Fibroblast of villous mesenchyme (primary cell): ENCODE results near the gene PRKD2. TPM values are rescaled to one million over a fixed set of nuclear protein-coding genes. Genes with fewer than 3 reads are reported as not detected.
"Not testable (repeated sequence)": the region's sequence is repeated elsewhere in the genome, so short reads cannot be mapped to it uniquely, and the experiment has no call there.

Source experiments
- DNase-seq: peaks from one replicate; pipeline ENCODE4 v3.0.0-alpha.2; 2010; ENCODE audit warnings: low read depth
- H3K4me3 ChIP-seq: 2 replicates; pipeline ENCODE4 v1.5.1; 2011; ENCODE audit warnings: low read depth, mild to moderate bottlenecking, low read length
- total RNA-seq: library from RNA; depleted of rRNA; stranded (reverse); fragments of >200 nt; gene quantifications from 2 replicates; pipeline ENCODE4 v1.2.3, GENCODE V29; 2012
- TF ChIP-seq, protein P1 (sequence below): IDR thresholded peaks from 2 replicates; pipeline ENCODE4 v1.5.1; 2012; ENCODE audit warnings: low read depth, mild to moderate bottlenecking, low read length; ENCODE audit not compliant: insufficient read depth

The PRKD2 gene
- total RNA-seq = 11.7 and 12.2 TPM in 2 replicates

- DNase-seq = peak; percentile 83
- peak within 1 kb of the TSS; percentile 89 for H3K4me3 ChIP-seq
- TF ChIP-seq, protein P1, sequence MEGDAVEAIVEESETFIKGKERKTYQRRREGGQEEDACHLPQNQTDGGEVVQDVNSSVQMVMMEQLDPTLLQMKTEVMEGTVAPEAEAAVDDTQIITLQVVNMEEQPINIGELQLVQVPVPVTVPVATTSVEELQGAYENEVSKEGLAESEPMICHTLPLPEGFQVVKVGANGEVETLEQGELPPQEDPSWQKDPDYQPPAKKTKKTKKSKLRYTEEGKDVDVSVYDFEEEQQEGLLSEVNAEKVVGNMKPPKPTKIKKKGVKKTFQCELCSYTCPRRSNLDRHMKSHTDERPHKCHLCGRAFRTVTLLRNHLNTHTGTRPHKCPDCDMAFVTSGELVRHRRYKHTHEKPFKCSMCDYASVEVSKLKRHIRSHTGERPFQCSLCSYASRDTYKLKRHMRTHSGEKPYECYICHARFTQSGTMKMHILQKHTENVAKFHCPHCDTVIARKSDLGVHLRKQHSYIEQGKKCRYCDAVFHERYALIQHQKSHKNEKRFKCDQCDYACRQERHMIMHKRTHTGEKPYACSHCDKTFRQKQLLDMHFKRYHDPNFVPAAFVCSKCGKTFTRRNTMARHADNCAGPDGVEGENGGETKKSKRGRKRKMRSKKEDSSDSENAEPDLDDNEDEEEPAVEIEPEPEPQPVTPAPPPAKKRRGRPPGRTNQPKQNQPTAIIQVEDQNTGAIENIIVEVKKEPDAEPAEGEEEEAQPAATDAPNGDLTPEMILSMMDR = no peak
Measured at GRCh38 chr19:46717034-46717715, at the start of gene PRKD2. Gene PRKD2 (minus strand): TSS chr19:46717114. CDS start chr19:46716370, 744 bp downstream.

DNA sequence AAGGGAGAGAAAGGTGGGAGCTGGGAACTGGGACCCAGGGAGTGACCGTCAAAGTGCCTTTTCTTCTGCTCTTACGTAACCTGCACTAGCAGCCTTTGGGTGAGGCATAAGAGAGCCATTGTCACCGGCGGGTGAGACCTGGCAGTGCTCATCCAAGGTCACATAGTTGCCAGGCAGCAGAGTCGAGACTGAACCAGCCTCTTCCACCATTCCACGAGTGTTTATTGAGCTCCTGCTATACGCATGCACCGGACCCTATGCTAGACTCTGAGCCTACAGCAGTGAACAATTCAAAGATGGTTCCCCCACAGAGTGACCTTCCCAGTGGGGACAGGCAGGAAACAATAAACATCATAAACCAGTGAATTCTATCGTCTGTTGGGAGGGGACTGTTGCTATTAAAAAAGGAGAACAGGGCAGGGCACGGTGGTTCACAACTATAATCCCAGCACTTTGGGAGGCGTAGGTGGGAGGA lies 47.9 kb upstream of the PRKD2 start:
- DNase-seq = no peak
- TF ChIP-seq, protein P1 = no peak
- no peak overlapping the region for H3K4me3 ChIP-seq

DNA sequence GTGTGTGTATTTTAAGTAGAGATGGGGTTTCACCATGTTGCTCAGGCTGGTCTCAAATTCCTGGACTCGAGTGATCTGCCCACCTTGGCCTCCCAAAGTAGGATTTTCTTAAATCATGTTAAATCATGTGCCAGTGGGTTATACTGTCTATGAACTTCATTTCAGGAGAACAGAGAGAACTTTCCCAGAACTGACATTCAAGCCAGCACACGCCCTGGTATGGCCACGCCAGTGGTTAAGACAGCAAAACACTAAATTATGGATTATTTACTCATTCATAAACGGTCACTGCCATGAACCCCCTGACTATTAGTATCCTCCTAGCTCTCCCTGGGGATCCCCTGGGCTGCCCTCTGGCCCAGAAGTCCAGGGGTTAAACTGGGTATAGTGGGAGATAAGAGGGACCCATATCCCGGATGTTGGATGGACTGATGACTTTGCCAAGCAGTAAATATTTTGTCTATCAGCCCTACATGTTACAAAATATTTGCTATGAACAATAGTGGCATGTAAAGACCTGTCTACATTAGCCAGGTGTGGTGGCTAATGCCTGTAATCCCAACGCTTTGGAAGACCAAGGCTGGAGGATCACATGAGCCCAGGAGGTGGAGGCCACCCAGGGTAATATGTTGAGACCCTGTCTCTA lies 45.5 kb upstream of the PRKD2 start:
- TF ChIP-seq, protein P1 = no peak
- no peak overlapping the region for H3K4me3 ChIP-seq
- no peak for DNase-seq

DNA sequence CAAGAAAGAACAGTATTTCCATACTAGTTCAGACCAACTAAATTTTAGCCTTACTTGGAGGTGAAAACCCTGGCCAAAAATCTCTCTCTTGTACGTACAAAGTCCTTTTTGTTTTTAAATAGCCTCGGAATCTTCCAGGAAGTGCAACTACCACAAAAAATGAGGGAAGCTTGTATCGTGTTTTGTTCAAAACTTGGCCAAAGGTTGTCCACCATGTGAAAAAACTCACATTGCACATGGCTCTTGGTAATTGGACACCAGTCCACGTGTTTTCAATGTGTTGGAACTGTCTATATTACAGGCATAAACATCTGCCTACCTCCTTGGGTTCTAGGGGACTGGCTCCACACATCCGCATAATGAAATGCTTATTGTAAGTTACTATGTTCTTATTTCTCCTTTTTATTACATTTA lies 44.5 kb upstream of the PRKD2 start:
- peak; percentile 68 for DNase-seq
- TF ChIP-seq, protein P1 = no peak

DNA sequence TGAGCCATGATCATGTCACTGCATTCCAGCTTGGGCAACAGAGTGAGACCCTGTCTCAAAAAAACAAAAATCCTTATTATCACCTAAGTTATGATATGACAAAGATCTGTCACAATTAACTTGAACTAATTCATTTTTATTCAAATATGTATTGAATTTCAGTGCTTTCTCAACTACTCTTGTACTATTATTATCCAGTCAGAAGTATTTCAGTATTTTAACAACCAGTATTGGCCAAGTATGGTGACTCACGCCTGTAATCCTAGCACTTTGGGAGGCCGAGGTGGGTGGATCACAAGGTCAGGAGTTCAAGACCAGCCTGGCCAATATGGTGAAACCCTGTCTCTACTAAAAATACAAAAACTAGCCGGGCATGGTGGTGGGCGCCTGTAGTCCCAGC lies 44.0 kb upstream of the PRKD2 start:
- not testable (repeated sequence) for H3K4me3 ChIP-seq

More for the DNA sequence above, 44.5 kb upstream of the PRKD2 start:
- no peak overlapping the region for H3K4me3 ChIP-seq

DNA sequence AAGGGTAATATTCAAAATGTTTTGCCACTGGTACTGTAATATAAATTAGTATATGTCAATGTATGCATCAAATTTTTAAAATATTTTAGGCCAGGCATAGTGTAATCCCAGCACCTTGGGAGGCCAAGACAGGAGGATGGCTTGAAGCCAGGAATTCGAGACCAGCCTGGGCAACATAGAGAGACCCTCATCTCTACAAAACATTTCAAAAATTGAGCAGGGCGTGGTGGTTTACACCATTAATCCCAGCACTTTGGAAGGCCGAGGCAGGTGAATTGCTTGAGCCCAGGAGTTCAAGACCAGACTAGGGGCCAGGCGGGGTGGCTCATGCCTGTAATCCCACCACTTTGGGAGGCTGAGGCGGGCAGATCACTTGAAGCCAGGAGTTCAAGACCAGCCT lies 43.4 kb upstream of the PRKD2 start:
- no peak for DNase-seq
- TF ChIP-seq, protein P1 = no peak
- no peak overlapping the region for H3K4me3 ChIP-seq

More for the DNA sequence above, 44.0 kb upstream of the PRKD2 start:
- DNase-seq = peak; percentile 38

- DNase-seq = peak; percentile 87
- no peak overlapping the region for H3K4me3 ChIP-seq
- TF ChIP-seq, protein P1 = no peak
Measured at GRCh38 chr19:46759817-46760333, 43.0 kb upstream of the PRKD2 start.
